GM19397 (cell line): ENCODE data around the gene ATAD3B.
"Not testable (repeated sequence)": the region's sequence is repeated elsewhere in the genome, so short reads cannot be mapped to it uniquely, and the experiment has no call there.

ENCODE experiments used
- ATAC-seq: cut with Tn5 transposase; IDR thresholded peaks from one replicate; pipeline ENCODE4 v1.9.1; 2021; ENCODE audit warnings: mild to moderate bottlenecking, moderate library complexity; ENCODE audit not compliant: unreplicated experiment

Gene ATAD3B

DNA sequence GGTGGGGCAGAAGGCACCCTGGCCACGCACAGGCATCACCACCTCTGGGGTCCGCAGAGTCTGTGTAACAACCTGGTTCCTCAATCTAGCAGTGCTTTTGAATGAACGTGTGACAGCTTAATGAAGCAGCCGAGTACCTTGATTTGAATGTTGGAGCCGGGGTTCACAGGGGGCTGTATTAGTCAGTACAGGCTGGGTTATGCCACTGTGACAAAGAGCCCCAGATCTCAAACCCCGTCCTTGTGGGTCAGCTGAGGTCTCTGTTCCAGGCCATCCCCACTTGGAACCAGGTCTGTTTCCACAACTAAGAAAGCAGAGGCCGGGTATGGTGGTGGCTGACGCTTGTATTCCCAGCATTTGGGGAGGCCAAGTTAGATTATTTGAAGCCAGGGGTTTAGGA lies 58.4 kb downstream of the ATAD3B start:
- ATAC-seq: no peak

DNA sequence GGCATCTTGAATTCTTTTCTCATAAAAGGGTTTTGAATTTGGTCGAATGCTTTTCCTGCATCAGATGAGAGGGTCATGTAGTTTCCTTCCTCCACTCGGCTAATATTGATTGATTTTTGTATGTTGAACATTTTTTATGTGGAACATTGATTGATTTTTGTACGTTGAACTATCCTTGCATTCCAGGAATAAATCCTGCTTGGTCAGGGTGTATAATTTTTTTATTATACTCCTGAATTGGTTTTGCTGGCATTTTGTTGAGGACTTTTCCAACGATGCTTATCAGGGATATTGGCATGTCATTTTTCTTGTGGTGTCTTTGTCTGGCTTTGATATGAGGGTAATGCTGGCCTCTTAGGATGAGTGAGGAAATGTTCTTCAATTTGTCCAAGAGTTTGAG lies 60.4 kb downstream of the ATAD3B start:
- no peak for ATAC-seq

DNA sequence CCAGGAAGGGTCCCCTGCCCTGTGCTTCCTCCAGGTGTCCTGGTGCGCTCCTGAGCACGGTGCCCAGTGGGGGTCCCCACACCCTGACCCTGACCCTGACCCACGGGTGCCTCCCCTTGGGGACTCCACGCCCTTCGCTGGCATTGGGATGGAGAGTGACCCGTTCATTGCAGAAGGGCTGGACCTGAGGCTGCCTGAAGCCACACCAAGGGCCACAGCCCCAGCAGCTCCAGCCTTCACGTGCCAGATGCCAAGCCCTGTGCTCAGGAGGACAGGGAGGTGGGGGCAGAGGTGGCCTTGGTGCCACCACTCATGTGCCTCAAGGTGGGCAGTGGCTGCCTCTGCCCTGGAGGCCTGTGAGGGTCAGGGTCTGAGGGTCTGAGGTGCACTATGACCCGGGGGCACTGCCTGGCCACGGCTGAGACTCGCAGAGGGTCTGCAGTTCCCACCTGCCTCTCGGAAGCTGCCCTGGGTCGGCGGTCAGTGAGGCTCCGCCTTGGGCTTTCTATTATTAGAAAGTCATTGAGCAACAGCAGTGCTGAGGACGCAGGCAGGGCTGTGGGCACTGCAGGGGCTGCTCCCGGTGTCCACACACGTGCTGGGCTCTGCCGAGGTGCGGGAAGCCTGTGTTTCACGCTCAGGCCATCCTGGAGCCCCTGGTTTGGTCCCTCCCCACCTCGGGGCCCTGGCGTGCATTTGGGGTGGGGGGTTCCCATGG lies 61.8 kb downstream of the ATAD3B start:
- ATAC-seq: not testable (repeated sequence)

DNA sequence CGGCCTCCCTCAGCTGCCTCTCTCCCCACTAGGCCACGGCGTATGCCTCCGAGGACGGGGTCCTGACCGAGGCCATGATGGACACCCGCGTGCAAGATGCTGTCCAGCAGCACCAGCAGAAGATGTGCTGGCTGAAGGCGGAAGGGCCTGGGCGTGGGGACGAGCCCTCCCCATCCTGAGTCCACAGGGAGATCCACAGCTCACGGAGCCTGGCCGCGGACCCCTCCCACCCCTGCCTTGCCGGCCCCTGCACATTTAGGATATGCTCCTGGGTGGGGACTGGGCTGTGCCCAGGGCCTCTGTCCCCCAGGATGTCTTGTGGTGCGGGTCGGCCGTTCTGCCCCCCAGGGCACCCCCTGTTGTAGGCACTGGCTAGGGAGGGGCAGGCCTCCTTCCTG lies 62.3 kb downstream of the ATAD3B start:
- not testable (repeated sequence) for ATAC-seq

DNA sequence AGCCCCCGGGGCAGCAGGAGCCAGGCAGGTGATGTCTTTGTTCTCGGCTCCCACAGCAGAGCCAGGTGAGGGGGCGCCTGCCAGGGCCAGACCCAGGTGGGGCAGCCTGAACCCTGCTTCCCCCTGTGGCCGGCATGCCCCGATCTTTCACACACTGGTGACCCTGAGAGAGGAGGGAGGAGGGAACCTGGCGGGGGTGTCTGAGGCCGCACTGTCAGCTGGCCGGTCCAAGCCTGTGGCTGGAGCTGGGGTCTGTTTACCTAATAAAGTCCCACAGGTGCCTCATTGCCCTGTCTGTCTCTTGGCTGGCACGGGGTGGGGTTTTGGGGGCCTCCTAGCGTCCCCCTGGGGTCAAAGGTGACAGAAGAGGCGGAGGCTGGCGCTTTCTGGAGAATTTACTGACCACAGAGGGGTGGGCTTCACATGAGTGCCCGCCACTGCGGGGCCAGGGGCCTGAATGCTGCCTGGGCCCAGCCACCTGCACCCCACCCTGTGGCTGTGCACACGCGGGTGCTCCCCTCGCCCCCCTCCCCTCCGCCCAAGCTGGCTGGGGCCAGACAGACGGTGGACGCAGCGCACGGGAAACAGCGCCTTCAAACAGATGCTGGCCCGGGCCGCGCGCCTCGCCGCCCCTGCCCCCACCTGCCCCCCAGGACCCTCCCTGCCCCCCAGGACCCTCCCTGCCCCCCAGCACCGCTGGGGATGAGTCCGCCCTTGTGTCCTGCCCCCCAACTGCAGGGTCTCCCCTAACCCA lies 63.0 kb downstream of the ATAD3B start:
- ATAC-seq: no peak

DNA sequence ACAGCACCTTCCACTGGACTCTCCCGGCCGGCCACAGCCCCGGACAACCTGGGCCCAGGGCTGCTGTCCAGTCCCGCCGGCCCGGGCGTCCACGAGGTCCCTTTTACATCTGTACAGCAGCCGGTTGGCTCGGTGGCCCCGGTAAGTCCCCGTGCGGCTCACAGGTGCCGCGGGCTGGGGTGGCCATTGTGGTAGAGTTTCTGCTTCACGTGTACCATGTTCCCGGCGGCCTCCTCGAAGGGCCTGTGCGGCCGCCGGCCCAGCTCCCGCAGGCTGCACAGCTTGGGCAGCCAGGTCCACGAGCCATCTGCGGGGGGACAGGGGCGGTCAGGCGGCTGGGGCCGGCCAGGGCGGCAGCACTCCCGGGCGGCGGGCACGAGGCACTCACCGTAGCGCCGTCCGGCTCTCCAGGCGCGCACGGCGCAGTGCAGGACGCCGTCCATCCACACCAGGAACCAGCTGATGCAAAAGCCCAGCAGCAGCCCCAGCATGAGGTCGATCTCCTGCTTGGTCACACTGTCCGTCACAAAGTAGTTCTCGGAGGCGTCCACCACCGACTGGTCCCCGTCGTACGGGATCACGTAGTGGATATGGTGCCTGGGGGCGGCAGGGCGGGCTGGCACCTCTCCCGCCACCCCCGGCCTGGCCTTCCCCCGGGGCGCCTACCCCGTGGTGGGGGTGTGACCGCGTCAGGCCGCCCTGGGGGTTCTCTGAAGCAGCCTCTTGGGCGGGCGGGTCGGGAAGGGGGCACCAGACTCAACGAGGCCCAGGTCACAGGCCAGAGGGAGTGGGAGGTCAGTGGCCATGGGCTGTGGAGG lies 63.8 kb downstream of the ATAD3B start:
- ATAC-seq: no peak

- no peak for ATAC-seq
Observed at GRCh38 chr1:1536019-1536937, 64.7 kb downstream of the ATAD3B start.

DNA sequence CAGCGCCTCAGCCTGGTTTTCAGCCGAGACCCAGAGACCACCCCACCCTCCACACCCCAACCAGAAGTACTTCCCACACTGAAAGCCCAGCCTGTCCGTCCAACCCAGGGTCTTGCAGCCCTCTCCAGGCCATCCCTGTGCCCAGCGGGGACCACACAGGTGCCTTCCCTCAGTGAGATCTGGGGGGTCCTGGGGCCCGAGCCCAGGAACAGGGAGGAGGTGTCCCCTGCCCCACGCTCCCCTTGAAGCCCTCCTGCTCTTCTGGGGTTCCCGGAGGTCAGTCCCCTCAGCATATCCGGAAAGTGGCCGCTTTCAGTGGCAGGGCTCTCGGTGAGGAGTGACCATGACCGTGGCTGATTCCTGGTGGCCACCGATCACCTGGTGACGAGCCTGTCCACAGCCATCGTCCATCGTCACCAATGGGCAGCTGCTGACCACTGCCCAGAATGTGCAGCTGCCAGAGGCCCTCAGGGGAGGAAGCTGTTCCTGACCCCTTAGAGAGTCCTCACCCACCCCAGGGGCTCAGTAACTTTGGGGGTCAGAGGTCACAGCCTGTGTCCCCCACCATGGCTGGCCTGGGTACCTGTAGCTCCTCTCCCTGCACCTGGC lies 65.5 kb downstream of the ATAD3B start:
- no peak for ATAC-seq

DNA sequence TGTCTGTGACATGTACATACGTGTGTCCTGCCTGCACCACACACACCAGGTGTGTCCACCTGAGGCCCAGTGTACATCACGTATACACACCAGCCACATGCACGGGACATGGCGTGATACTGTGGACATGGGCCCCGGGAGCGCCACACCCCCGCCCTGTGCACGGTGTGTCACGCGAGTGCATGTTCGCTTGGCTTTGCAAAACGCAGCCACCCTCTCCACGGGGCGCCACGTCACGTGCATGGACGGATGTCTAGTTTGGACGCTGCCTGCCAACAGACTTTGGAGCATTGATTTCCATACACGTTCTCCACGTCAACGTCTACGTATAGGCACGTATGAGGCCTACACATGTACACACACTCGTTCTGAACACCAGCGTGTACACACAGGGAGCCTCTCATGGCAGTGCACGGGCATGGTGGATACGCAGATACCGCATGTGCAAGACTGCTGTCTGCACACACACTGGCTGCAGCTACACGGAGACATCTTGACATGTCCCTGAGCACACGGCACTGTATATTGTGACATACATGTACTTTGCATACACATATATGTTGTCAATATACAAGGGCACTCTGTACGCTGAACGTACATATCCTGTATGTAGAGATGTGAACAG lies 66.2 kb downstream of the ATAD3B start:
- no peak for ATAC-seq

DNA sequence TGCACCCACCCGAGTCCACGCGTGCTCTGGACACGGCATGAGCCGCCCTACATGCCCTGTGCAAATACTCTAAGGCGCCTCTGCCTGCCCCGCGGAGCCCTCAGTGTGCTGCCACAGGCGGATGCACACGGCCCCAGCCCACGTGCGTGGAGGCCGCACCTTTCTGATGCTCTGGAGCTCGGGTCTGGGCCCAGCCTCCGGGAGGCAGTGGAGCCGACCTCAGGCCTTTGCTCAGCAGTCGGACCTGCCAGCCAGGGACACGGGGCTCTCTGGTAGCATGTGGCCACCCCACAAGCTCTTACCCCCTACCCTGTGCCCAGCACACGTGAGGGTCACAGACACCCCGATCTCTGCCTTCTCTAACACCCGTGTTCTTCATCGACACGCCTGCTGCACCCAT lies 66.8 kb downstream of the ATAD3B start:
- ATAC-seq: no peak

DNA sequence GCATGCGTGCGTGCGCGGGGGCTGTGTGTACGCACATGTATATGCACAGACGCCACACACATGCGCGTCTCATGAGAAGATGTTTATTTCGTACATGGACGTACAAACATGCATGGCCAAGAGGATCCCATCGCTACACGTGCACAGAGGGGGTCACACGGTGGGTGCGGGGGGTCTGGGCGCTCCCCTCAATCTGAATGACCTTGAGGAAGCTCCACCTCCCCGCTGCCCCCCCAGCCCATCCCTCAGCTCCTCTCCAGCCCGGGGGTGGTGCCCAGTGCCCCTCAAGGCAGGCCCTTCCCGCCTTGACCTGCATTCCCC lies 67.4 kb downstream of the ATAD3B start:
- ATAC-seq: no peak

DNA sequence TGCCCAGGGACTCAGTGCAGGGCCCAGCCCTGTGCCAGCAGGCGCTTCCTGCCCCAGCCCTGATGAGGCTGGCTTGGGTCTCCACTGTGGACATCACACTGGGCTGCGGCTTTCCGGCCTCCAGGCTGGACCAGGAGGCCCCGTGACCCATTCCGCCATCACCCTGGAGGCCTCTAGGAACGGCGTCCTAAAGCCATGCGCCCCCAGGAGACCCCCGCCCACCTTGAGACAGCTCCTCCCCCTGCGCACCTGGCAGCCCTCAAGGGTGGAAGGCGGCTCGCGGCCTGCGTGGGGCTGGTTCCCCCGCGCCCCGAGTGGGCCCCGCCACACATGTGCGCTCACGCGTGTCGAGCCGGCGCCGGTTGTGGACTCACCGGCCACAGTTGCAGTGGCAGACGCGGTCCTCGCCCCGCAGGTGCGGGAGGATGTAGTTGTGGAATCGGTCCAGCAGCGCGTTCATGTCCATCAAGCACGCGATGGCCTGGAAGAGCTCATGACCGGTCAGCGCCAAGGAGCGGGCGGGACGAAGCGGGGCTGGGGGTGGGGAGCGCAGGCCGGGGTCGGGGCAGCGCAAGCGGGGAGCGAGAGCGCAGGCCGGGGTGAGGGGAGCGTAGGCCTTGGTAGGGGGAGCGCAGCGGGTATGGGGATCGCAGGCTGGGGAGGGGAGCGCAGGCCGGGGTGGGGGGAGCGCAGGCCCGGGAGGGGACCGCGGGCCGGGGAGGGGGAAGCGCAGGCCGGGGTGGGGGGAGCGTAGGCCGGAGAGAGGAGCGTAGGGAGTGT lies 67.9 kb downstream of the ATAD3B start:
- no peak for ATAC-seq

DNA sequence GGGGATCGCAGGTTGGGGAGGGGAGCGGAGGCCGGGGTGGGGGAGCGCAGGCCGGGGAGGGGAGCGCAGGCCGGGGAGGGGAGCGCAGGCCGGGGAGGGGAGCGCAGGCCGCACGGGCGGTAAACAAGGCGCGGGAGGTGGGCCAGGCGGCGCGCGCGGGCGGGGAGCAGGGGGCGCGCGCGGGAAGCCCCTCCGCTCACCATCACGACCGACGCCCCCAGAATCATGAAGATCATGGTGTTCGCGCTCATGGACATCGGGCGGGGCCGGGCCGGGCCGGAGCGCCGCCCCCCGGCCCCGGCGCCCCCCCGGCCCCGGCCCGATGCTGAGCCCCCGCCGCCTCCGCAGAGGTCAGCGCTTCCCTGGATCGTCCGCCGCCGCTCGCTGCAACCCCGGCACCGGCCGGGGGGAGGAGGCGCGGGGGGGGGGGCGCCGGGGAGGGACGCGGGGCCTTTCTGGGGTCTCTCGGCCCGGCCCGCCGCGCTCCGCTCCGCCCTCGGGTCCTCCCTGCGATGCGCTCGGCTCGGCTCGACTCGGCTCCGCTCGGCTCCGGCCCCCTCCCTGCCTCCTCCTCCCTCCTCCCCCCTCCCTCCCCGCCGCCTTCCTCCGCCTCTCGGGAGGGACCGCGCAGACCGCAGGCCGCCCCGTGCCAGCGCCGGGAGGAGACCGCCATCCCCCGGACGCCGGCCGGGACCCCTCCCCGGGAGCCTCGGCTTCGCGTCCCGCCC lies 68.7 kb downstream of the ATAD3B start, which contains the start of gene TMEM240:
Gene TMEM240 (minus strand): TSS at position 535 of the 728 bp plus-strand sequence. CDS start 278 bp downstream, at position 257.
- no peak for ATAC-seq

GRCh38 chr1:1540818-1541628 lies 69.5 kb downstream of the ATAD3B start:
- ATAC-seq: no peak

DNA sequence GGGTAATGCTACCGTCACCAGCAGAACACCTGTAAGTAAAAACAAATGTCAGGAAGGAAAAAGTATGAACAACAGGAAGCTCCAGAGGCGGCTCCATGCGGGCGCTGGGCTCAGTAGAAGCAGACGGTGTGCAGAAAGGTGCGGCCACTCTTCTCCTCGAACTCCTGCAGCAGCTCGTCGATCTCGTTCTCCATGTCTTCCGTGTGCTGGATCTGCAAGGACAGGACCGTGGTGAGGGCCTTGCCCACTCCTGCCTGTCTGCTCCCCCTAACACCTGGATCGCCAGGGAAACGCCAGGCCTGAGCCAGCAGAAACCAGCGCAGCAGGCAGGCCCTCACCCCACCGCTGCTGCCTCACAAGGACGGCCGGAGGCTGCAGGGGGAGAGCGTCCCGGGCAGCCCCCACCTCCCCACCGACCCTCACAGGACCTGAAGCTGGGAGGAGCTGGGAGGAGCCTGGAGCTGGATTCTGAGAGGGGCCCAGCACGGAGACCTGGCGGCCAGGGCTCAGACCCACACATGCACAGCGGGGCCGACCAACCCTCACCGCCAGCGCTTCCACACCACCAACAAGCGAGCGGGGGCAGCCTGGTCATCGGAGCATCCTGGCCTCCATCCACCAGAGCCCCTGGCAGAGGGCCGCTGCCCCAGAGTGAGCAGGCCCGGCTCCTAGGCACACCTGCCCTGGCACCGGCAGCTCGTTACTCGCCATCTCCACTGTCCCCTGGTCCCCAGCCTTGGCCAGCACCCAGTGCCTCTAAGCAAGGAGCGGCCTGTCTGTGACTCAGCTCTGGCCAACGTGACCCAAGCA lies 70.6 kb downstream of the ATAD3B start:
- ATAC-seq: no peak
